HepG2 (cell line): ENCODE results near the gene PTGR2. TPM values are rescaled to one million over a fixed set of nuclear protein-coding genes. Genes with fewer than 3 reads are reported as not detected.

Source experiments
- DMAP1 ChIP-seq: IDR thresholded peaks from 2 replicates; pipeline ENCODE4 v1.6.1; 2016
- HNF4A ChIP-seq: sonication (generic); formaldehyde crosslinking; IDR thresholded peaks from 2 replicates; pipeline ENCODE4 v1.4.0; 2020; ENCODE audit warnings: missing genetic modification reagents
- KAT7 ChIP-seq: IDR thresholded peaks from 2 replicates; pipeline ENCODE4 v1.6.1; 2018; ENCODE audit warnings: borderline replicate concordance, missing compliant biosample characterization
- KDM6A ChIP-seq: IDR thresholded peaks from 2 replicates; pipeline ENCODE4 v1.6.1; 2016; ENCODE audit warnings: low read depth
- MTA1 ChIP-seq: sonication (generic); formaldehyde crosslinking; IDR thresholded peaks from 2 replicates; pipeline ENCODE4 v1.4.0; 2020; ENCODE audit warnings: missing genetic modification reagents, mild to moderate bottlenecking, borderline replicate concordance
- NCOA2 ChIP-seq: sonication (generic); formaldehyde crosslinking; IDR thresholded peaks from 2 replicates; pipeline ENCODE4 v1.8.0; 2022; ENCODE audit warnings: inconsistent platforms
- NCOA5 ChIP-seq: sonication (generic); formaldehyde crosslinking; IDR thresholded peaks from 2 replicates; pipeline ENCODE4 v1.4.0; 2020; ENCODE audit warnings: missing genetic modification reagents
- RFXAP ChIP-seq: sonication (generic); formaldehyde crosslinking; IDR thresholded peaks from 2 replicates; pipeline ENCODE4 v1.4.0; 2020; ENCODE audit warnings: missing genetic modification reagents, borderline replicate concordance
- RORA ChIP-seq: sonication (generic); formaldehyde crosslinking; IDR thresholded peaks from 2 replicates; pipeline ENCODE4 v1.5.0; 2020; ENCODE audit warnings: mild to moderate bottlenecking, missing genetic modification reagents, moderate library complexity
- SOX6 ChIP-seq, 2 experiments: fragments of 450-650 bp in 1 of 2; sonication (generic) in 1 of 2; formaldehyde crosslinking in 1 of 2; IDR thresholded peaks; 2 replicates each; pipeline versions ENCODE4 v1.4.0 to v1.6.1; 2017 to 2020; ENCODE audit warnings: antibody characterized with exemption in 1 of 2, mild to moderate bottlenecking in 1 of 2, missing genetic modification reagents in 1 of 2
- SP2 ChIP-seq: sonication (generic); formaldehyde crosslinking; IDR thresholded peaks from 2 replicates; pipeline ENCODE4 v1.5.1; 2020; ENCODE audit warnings: mild to moderate bottlenecking, missing genetic modification reagents
- XRCC5 ChIP-seq: fragments of 200-400 bp; formaldehyde crosslinking; optimal IDR thresholded peaks from 2 replicates; pipeline ENCODE3; 2017; ENCODE audit warnings: mild to moderate bottlenecking, low read length
- ZBTB8A ChIP-seq: sonication (generic); formaldehyde crosslinking; IDR thresholded peaks from 2 replicates; pipeline ENCODE4 v1.4.0; 2020; ENCODE audit warnings: mild to moderate bottlenecking, low read depth, missing genetic modification reagents, borderline replicate concordance
- ZNF20 ChIP-seq: sonication (generic); formaldehyde crosslinking; IDR thresholded peaks from 2 replicates; pipeline ENCODE4 v1.4.0; 2020; ENCODE audit warnings: mild to moderate bottlenecking, moderate library complexity, missing genetic modification reagents
- ZNF343 ChIP-seq: sonication (generic); formaldehyde crosslinking; IDR thresholded peaks from 2 replicates; pipeline ENCODE4 v1.4.0; 2020; ENCODE audit warnings: mild to moderate bottlenecking, missing genetic modification reagents
- ZNF616 ChIP-seq: sonication (generic); formaldehyde crosslinking; IDR thresholded peaks from 2 replicates; pipeline ENCODE4 v1.5.0; 2020; ENCODE audit warnings: low read depth, mild to moderate bottlenecking, missing genetic modification reagents
- ZNF761 ChIP-seq: sonication (generic); formaldehyde crosslinking; conservative IDR thresholded peaks from 2 replicates; pipeline ENCODE4 v1.4.0; 2020; ENCODE audit warnings: mild to moderate bottlenecking, missing genetic modification reagents
- polyA plus RNA-seq, 8 experiments: library from polyadenylated mRNA; depleted of rRNA in 3 of 8; stranded (reverse) in 7 of 8; unstranded in 1 of 8; fragments of >200 nt; fragmentation: Illumina TruSeq in 4 of 8; extraction: Trizol in 4 of 8; gene quantifications; 2 replicates each; pipeline versions ENCODE4 v1.2.1 to v1.2.3, GENCODE V29; 2011 to 2016; ENCODE audit warnings: low read depth in 4 of 8, missing spikeins in 1 of 8, mixed read lengths in 1 of 8; ENCODE audit not compliant: insufficient read depth in 1 of 8
- total RNA-seq, 5 experiments: library from RNA; depleted of rRNA; stranded (reverse); fragments of >200 nt; fragmentation: Illumina TruSeq; extraction: Trizol; gene quantifications; 2 replicates each; pipeline ENCODE4 v1.2.3, GENCODE V29; 2016; ENCODE audit warnings: low read depth in 1 of 5
- TF ChIP-seq, protein P1 (sequence below): sonication (generic); formaldehyde crosslinking; IDR thresholded peaks from 2 replicates; pipeline ENCODE4 v1.4.0; 2020; ENCODE audit warnings: missing genetic modification reagents
- TF ChIP-seq, protein P2 (sequence below): sonication (generic); formaldehyde crosslinking; IDR thresholded peaks from 2 replicates; pipeline ENCODE4 v1.5.0; 2020; ENCODE audit warnings: mild to moderate bottlenecking, missing genetic modification reagents, borderline replicate concordance
- TF ChIP-seq, protein P3 (sequence below): sonication (generic); formaldehyde crosslinking; IDR thresholded peaks from 2 replicates; pipeline ENCODE4 v1.8.0; 2022; ENCODE audit warnings: missing genetic modification reagents, mild to moderate bottlenecking, moderate library complexity, borderline replicate concordance
- TF ChIP-seq, protein P4 (sequence below): sonication (generic); formaldehyde crosslinking; IDR thresholded peaks from 2 replicates; pipeline ENCODE4 v1.4.0; 2020; ENCODE audit warnings: low read depth, mild to moderate bottlenecking, missing genetic modification reagents

Gene PTGR2
- total and polyA plus RNA-seq, 2 of the 13 experiments (the other 11 are each of a cell fraction or from before 2014, with no cell fraction given), result 3.0 to 4.3 TPM

DNA sequence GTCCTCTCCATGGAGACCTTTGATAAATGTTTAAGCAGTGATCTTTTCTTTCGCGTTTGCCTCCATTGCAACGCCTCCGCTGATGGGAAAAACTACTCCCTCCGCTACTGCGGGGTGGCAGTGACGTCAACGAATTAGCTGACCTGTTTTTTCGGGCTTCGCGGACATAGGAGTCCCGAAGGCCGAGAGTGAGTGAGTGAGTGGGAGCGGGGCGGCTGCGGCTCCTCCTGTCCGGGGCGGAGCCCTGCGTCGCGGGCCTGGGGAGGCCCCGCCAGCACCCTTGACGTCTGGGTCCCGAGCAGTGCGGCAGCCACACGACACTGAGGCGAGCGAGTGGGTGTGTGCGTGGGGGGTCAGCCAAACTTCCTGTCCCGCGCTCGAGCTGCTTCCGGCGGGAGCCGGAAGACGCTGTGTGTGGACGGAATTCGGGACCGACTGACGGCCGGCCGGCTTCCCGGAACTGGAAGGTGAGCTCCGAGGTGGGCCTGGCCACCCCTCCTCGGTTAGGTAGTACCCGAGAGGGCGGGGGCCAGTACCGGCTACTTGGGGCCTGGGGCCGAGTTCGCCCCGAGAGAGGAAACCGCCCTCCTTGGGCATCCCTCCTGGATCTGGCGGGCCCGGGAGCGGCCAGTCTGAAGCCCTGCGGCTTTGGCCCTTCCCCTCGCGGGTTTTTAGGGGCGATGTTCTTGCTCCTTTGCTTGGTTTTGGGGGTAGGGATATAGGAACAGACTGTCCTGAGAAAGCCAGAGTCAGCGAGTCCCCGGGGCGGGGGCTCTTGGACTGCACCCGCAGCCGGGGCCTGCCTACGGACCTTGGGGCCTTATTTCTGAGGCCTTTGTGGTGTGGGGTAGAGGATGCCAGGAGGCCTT, 35.1 kb downstream of the PTGR2 start, which contains the start of gene ZNF410 (continued):
- TF ChIP-seq KDM6A, result no peak
- TF ChIP-seq NCOA5 (CRISPR knock-in tag), result 0 out of 2 replicates have a peak, but pooled peaks have one; percentile 17
- TF ChIP-seq DMAP1, result peak; percentile 86
- peak; percentile 49; the same call in 1 of the 2 replicates for TF ChIP-seq ZNF616 (CRISPR knock-in tag)
- peak; percentile 96 for TF ChIP-seq MTA1 (CRISPR knock-in tag)
- TF ChIP-seq, protein P1, sequence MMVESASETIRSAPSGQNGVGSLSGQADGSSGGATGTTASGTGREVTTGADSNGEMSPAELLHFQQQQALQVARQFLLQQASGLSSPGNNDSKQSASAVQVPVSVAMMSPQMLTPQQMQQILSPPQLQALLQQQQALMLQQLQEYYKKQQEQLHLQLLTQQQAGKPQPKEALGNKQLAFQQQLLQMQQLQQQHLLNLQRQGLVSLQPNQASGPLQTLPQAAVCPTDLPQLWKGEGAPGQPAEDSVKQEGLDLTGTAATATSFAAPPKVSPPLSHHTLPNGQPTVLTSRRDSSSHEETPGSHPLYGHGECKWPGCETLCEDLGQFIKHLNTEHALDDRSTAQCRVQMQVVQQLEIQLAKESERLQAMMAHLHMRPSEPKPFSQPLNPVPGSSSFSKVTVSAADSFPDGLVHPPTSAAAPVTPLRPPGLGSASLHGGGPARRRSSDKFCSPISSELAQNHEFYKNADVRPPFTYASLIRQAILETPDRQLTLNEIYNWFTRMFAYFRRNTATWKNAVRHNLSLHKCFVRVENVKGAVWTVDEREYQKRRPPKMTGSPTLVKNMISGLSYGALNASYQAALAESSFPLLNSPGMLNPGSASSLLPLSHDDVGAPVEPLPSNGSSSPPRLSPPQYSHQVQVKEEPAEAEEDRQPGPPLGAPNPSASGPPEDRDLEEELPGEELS (CRISPR knock-in tag), result no peak; the same call in 1 of the 2 replicates
- TF ChIP-seq, protein P2, sequence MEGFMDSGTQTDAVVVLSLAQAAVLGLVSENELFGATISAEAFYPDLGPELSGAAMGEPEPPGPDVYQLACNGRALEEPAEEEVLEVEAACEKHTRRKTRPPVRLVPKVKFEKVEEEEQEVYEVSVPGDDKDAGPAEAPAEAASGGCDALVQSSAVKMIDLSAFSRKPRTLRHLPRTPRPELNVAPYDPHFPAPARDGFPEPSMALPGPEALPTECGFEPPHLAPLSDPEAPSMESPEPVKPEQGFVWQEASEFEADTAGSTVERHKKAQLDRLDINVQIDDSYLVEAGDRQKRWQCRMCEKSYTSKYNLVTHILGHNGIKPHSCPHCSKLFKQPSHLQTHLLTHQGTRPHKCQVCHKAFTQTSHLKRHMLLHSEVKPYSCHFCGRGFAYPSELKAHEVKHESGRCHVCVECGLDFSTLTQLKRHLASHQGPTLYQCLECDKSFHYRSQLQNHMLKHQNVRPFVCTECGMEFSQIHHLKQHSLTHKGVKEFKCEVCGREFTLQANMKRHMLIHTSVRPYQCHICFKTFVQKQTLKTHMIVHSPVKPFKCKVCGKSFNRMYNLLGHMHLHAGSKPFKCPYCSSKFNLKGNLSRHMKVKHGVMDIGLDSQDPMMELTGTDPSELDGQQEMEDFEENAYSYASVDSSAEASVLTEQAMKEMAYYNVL (CRISPR knock-in tag), result 0 out of 2 replicates have a peak, but pooled peaks have one; percentile 29
- TF ChIP-seq ZNF20 (CRISPR knock-in tag), result no peak
- TF ChIP-seq XRCC5, result peak; percentile 77
- peak; percentile 47 for TF ChIP-seq HNF4A (CRISPR knock-in tag)
- peak; percentile 84 for TF ChIP-seq ZNF343 (CRISPR knock-in tag)
- TF ChIP-seq SP2, result 0 out of 2 replicates have a peak, but pooled peaks have one; percentile 47
- no peak for TF ChIP-seq SOX6 (IDR thresholded peaks at IDR 0.05)
- peak; percentile 83 for TF ChIP-seq SOX6 (CRISPR knock-in tag; IDR thresholded peaks at IDR 0.05)
- TF ChIP-seq ZBTB8A (CRISPR knock-in tag), result no peak
- peak; percentile 55; the same call in 1 of the 2 replicates for TF ChIP-seq ZNF761 (CRISPR knock-in tag)
- TF ChIP-seq KAT7 (CRISPR knock-in tag), result peak; percentile 60; the same call in 1 of the 2 replicates
- TF ChIP-seq RFXAP, result peak; percentile 72
- TF ChIP-seq, protein P3, sequence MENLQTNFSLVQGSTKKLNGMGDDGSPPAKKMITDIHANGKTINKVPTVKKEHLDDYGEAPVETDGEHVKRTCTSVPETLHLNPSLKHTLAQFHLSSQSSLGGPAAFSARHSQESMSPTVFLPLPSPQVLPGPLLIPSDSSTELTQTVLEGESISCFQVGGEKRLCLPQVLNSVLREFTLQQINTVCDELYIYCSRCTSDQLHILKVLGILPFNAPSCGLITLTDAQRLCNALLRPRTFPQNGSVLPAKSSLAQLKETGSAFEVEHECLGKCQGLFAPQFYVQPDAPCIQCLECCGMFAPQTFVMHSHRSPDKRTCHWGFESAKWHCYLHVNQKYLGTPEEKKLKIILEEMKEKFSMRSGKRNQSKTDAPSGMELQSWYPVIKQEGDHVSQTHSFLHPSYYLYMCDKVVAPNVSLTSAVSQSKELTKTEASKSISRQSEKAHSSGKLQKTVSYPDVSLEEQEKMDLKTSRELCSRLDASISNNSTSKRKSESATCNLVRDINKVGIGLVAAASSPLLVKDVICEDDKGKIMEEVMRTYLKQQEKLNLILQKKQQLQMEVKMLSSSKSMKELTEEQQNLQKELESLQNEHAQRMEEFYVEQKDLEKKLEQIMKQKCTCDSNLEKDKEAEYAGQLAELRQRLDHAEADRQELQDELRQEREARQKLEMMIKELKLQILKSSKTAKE (CRISPR knock-in tag), result peak; percentile 53; the same call in 1 of the 2 replicates
- no peak for TF ChIP-seq RORA (CRISPR knock-in tag)
- TF ChIP-seq NCOA2 (CRISPR knock-in tag), result peak; percentile 33; the same call in 1 of the 2 replicates
- TF ChIP-seq, protein P4, sequence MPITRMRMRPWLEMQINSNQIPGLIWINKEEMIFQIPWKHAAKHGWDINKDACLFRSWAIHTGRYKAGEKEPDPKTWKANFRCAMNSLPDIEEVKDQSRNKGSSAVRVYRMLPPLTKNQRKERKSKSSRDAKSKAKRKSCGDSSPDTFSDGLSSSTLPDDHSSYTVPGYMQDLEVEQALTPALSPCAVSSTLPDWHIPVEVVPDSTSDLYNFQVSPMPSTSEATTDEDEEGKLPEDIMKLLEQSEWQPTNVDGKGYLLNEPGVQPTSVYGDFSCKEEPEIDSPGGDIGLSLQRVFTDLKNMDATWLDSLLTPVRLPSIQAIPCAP, result no peak
